HG02981 (cell line): ENCODE results near the gene ITM2C.

Experiments used
- ATAC-seq: cut with Tn5 transposase; IDR thresholded peaks from one replicate; pipeline ENCODE4 v1.9.1; 2021; ENCODE audit warnings: mild to moderate bottlenecking, moderate library complexity; ENCODE audit not compliant: unreplicated experiment

ITM2C gene

GRCh38 chr2:230849633-230850357 is 14.9 kb upstream of the ITM2C start:
- peak; percentile 50 for ATAC-seq

GRCh38 chr2:230850358-230850658 is 14.4 kb upstream of the ITM2C start:
- no peak for ATAC-seq

- ATAC-seq, result no peak
Observed at GRCh38 chr2:230852113-230852512, 12.6 kb upstream of the ITM2C start.

GRCh38 chr2:230861552-230862255 is 3.0 kb upstream of the ITM2C start:
- no peak for ATAC-seq

- ATAC-seq, result no peak
Observed at GRCh38 chr2:230862292-230862691, 2.5 kb upstream of the ITM2C start.

- no peak for ATAC-seq
Observed at GRCh38 chr2:230863031-230863430, 1.7 kb upstream of the ITM2C start.

GRCh38 chr2:230863442-230864121 is 1.2 kb upstream of the ITM2C start:
- ATAC-seq, result no peak

- ATAC-seq, result no peak
Observed at GRCh38 chr2:230864122-230864604, 579 bp upstream of the ITM2C start.

- no peak for ATAC-seq
Observed at GRCh38 chr2:230865307-230865765, 594 bp downstream of the ITM2C start.

- ATAC-seq, result no peak
Observed at GRCh38 chr2:230865766-230866755, 1.3 kb downstream of the ITM2C start.

GRCh38 chr2:230866756-230867523 is 2.2 kb downstream of the ITM2C start:
- ATAC-seq, result no peak

- no peak for ATAC-seq
Observed at GRCh38 chr2:230868161-230868946, 3.6 kb downstream of the ITM2C start.

GRCh38 chr2:230868947-230869913 is 4.5 kb downstream of the ITM2C start:
- ATAC-seq, result no peak

GRCh38 chr2:230869914-230870543 is 5.3 kb downstream of the ITM2C start:
- ATAC-seq, result no peak

- ATAC-seq, result no peak
Observed at GRCh38 chr2:230870544-230871360, 6.0 kb downstream of the ITM2C start.

GRCh38 chr2:230871361-230872150 is 6.8 kb downstream of the ITM2C start:
- ATAC-seq, result no peak
